ENCODE results near the gene ABLIM1.

DNA sequence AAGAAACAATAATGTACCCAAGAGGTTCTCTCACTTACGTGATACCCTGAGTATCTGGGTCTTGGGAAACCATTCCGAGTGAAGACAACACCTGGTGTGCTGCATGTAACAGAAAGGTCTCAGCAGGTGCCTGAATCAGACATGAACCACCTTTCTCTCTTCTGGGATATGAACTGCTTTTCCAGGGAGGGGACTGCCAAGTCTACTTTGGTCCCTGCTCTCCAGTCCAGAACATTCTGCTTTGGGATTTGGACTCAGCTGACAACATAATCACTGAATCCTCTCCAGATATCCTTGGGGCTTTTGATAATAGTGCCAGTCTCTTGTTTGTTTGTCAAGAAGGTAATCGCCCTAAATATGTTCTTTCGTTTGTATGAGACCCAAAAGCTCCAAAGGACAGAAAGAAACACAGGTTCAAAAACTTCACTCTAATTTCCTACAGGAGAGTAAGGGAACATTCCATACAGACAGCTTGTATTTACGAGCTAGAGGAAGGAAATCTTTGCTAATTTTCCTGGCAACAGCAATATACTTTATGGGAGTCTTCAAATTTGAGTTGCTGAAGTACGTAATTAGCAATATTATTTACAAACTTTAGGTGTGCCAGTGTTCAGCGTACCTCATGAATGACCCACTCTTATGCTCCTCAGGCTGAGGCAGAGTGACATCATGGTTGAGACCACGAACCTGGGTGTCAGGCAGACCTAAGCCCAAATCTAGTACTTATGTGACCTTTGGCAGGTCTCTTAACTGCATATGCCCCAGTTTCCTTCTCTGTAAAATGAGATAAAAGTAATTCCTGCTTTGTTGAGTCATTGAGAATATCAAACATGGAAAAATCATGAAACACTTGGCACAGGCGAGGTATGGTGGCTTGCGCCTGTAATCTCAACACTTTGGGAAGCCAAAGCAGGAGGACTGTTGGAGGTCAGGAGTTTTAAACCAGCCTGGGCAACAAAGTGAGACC, 5.4 kb downstream of the ABLIM1 start:
- TF ChIP-seq, protein P1, sequence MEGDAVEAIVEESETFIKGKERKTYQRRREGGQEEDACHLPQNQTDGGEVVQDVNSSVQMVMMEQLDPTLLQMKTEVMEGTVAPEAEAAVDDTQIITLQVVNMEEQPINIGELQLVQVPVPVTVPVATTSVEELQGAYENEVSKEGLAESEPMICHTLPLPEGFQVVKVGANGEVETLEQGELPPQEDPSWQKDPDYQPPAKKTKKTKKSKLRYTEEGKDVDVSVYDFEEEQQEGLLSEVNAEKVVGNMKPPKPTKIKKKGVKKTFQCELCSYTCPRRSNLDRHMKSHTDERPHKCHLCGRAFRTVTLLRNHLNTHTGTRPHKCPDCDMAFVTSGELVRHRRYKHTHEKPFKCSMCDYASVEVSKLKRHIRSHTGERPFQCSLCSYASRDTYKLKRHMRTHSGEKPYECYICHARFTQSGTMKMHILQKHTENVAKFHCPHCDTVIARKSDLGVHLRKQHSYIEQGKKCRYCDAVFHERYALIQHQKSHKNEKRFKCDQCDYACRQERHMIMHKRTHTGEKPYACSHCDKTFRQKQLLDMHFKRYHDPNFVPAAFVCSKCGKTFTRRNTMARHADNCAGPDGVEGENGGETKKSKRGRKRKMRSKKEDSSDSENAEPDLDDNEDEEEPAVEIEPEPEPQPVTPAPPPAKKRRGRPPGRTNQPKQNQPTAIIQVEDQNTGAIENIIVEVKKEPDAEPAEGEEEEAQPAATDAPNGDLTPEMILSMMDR (conservative IDR thresholded peaks at IDR 0.05 in 1 of 2, IDR thresholded peaks at IDR 0.05 in 1 of 2; ENCODE audit: low read depth in 1 of 2, low read length in 2 of 2), result no peak
- no peak for TF ChIP-seq EZH2 (IDR thresholded peaks at IDR 0.05; ENCODE audit: low read length, missing control alignments)

Data from fibroblast of lung (primary cell).